ENCODE results near the gene CCHCR1. TPM values are rescaled to one million over a fixed set of nuclear protein-coding genes. Genes with fewer than 3 reads are reported as not detected.
A peak's percentile ranks its signal among the peaks of the same experiment; 100 is the strongest.

Gene CCHCR1
- total RNA-seq, 1 donor from 2014 or later: 12.3 TPM

DNA sequence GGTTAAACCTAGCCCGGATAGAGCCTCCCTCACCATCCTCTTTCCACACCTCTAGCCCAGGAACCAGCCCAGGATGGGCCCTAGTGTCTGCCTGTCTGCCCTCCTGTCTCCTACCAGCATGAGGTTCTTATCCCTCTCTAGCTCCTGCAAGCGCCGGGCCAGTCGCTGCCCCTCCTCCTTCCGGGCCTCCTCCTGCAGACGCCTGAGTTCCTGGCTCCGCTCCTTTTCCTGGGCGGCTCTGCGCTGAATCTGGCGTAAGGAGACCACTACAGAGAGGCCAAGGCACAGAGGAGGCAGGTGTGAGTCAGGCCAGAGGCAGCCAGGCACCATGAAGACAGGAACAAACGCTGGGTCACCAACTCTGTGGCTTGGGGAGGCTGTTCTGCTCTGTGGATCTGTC, 14.5 kb downstream of the CCHCR1 start:
- DNase-seq (ENCODE audit: missing footprints): peak; percentile 74
- intact Hi-C loops (cut with DNase I): no loop called here
- ATAC-seq: peak; percentile 81

DNA sequence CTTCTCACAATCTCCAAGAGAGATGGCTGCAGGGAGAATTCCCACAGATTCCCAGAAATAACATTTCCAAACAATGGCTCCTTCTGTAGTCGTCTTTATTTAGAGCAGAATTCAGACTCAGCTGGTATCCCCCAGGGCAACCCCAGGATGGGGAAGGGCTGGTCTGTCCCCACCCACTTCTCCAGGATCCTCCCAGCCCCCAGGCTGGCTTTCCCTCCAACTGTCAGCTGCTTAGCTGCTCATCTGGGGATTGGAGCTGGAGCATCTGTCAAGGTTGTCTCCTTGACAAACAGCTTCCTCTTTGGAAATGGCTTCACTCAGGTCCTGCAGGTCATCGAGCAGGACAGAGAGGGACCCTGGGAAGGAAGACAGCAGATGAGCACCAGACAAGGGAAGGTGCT, 15.2 kb downstream of the CCHCR1 start:
- ATAC-seq: peak; percentile 70
- intact Hi-C loops (cut with DNase I): no loop called here
- no peak for DNase-seq (ENCODE audit: missing footprints)

DNA sequence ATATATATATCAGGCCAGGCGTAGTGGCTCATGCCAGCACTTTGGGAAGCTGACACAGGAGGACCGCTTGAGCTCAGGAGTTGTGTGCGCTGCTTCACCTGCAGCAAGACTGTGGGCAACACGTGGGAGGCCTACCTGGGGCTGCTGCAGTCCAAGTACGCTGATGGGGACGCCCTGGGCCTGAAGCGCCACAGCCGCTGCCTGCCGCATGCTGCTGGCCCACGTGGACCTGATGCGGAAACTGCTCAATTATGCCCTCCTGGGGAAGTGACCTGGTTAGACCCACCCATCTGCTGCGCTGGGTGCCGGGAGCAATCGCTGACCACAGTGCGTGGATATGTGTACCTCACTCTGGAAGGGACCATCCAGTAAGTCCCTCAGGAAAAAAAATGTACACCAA, 17.0 kb downstream of the CCHCR1 start:
- intact Hi-C loops (cut with DNase I): no loop called here
- ATAC-seq: no peak
- no peak for DNase-seq (ENCODE audit: missing footprints)

DNA sequence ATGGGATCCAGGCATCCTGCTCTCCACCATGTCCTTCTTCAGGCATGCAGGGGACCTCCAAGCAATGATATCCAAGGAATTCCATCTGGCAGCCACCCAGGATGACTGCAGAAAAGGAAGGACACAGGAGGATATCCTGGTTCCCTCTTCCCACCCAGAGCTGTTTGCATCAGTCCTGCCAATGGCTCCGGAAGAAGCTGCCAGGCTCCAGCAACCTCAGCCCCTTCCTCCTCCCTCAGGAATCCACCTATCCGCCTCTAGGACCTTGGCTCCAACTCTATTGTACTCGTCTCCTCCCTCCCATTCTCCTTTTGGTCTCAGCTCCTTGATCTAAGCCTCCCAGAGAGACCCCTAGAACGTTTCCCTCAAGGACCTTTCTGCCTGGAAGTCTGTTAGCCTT, 18.0 kb downstream of the CCHCR1 start:
- ATAC-seq (no peak), DNase-seq (ENCODE audit: missing footprints) (no peak)
- intact Hi-C loops (cut with DNase I): no loop called here

DNA sequence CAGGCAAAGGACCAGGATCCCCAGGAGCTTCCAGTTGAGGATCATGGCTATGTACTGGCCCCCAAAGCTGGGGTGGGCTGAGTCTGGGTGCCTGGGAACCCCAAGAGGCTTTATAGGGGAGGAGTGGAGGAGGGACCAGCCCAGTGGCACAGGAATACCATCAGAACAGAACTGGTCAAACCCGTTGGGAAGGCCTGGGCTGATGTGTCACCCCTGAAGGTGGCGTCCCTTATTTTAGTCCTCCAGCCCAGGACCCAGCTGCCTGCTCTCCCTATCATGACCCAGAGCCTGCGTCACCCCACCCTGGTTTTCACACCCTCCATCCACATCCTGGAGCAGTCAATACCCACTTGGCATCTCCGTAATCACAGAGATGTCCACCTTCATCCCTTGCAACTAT, 18.6 kb downstream of the CCHCR1 start, which contains the start of gene PSORS1C2:
Gene PSORS1C2 (minus strand): TSS at position 85 of the 400 bp plus-strand sequence. CDS start 40 bp downstream, at position 45.
- ATAC-seq (no peak), DNase-seq (ENCODE audit: missing footprints) (no peak)
- intact Hi-C loops (cut with DNase I): no loop called here

DNA sequence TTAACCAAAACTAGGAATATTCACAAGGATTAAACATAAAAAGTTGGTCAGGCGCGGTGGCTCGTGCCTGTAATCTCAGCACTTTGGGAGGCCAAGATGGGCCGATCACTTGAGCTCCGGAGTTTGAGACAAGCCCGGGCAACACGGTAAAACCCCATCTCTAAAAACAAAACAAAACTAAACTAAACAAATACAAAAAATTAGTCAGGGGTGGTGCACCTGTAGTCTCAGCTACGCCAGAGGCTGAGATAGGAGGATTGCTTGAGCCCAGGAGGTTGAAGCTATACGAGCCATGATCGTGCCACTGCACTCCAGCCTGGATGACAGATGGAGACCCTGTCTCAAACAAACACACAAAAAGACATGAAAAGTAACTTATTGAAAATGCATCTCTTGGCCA, 21.9 kb downstream of the CCHCR1 start:
- intact Hi-C loops (cut with DNase I): no loop called here
- ATAC-seq (no peak), DNase-seq (ENCODE audit: missing footprints) (no peak)

DNA sequence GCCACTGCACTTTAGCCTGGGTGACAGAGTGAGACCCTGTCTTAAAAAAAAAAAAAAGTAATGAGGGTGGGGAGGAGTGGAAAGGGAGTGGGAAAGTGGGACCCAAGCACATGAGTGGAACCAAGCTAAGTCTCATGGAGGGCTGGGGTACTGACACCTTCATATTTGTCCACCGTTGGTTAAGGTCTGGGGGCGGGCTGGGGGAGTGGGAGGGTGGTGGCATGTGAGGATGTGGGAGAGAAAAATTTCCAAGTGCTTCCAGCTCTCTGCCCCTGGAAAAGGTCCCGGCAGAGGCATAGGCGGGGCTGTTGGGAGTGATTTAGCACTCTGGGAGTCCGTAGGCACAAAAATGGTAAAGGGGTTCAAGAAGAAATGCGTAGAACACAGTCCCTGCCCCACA, 24.8 kb downstream of the CCHCR1 start:
- ATAC-seq (no peak), DNase-seq (ENCODE audit: missing footprints) (no peak)
- intact Hi-C loops (cut with DNase I): no loop called here

DNA sequence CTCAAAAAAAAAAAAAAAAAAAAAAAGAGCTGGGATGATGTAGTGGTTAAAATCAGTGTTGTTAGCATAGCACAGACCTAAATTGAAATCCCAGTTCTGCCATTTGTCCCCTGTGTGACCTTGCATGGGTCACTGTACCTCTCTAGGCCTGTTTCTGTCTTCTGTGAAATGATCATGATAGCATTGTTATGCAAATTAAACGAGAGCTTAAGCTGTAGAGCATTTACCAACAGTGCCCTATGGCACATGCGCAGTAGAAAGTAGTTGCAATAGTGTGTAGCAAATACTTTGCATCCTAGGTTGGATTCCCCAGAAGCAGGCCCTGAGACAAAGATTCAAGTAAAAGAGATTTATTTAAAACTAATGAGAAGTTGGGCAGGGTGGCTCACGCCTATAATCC, 26.0 kb downstream of the CCHCR1 start:
- intact Hi-C loops (cut with DNase I): no loop called here
- no peak for DNase-seq (ENCODE audit: missing footprints)
- no peak for ATAC-seq

DNA sequence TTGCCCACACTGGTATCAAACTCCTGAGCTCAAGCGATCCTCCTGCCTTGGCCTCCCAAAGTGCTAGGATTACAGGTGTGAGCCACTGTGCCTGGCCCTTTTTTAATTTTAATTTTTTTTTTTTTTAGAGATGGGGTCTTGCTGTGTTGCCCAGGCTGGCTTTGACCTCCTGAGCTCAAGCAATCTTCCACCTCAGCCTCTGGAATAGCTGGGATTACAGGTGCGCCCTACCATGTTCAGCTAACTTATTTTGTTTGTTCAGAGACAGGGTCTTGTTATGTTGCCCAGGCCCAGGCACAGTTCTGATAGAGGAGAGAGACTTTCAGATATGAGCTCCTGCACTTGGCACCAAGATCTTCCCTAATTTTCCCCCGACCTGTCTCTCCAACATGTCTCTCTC, 26.9 kb downstream of the CCHCR1 start:
- ATAC-seq: no peak
- intact Hi-C loops (cut with DNase I): no loop called here
- DNase-seq (ENCODE audit: missing footprints): no peak

DNA sequence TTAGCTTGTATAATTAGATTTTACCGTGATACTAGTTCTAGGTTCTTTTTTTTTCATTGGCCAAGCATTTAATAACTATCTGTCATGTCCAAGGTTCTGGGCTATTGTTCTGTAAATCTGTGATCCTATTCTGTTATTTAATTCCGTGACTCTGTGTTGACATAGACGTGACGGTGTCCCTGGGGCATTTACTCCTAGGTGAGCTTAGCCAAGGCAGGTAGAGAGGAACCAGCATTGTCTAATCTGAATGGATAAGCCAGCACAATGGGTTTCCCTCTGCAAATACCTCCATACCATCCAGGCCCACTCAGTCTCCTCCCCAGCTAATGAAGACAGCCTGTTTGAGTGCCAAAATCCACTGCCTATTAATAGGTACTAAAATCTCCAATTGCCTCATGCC, 28.5 kb downstream of the CCHCR1 start:
- ATAC-seq (no peak), DNase-seq (ENCODE audit: missing footprints) (no peak)
- intact Hi-C loops (cut with DNase I): no loop called here

DNA sequence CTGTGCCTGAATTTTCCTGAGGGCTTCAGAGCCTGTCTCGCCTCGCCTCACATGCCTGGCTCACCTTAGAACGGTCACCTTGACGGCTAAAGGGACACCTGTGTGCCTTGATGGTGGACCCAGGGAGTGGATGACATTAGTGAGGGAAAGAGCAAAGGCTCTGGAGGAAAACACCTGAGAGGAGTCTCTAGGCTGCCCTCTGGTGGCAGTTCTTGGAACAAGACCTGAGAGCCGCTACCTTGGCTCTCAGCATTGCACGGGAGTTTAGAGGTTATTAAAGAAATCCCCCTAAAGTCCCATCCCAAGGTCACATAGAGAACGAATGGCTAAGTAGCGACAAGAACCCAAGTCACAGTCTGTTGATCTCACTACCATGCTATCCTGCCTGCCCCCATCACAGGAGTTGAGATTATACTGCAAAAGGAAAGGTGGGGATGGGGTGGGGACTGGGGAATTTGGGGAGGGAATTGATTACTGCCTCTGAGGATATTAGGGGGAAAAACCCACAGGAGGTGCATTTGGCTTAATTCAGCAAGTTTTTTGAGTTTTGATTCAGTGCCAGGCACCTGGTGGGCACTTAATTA, 29.4 kb downstream of the CCHCR1 start:
- ATAC-seq (no peak), DNase-seq (ENCODE audit: missing footprints) (peak; percentile 58)
- intact Hi-C loops (cut with DNase I): no loop called here

DNA sequence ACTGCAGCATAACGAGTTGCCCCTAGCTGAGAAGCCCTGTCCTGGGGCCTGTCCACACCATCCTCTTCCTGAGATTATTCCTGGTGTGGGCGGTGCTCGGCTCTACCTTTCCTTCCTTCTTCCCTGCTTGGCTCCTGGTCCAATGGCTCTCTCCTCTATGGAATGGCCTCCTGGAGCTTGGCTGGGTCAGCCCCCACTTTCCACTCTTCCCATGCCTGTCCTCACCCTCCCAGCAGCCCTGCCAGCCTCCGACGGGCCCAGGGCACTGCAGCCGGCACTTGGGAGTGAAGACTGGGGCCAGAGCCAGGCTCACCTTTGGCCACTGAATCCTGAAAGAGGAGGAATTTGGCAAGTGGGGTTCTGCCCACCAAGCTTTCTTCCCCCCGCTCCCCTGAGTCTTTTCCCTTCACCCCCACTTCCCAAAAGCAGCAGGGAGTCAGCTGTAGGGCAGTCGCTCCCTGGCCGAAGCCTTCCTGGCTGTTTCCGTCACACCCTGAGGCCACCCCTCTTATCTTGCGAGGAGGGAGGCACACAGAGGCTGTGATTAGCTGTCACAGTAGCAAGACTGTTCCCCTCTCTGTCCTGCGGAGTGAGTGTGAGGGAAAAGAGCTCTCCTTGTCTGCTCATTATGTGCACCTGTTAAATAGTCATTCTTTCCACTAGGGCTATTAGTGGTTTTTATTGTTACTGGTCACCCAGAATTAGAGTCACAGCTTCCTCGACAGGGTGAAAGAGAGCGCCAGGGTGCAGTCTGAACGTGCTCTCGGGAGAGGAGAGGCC, 31.0 kb downstream of the CCHCR1 start:
- ATAC-seq: peak; percentile 17
- intact Hi-C loops (cut with DNase I): no loop called here
- peak; percentile 61 for DNase-seq (ENCODE audit: missing footprints)

DNA sequence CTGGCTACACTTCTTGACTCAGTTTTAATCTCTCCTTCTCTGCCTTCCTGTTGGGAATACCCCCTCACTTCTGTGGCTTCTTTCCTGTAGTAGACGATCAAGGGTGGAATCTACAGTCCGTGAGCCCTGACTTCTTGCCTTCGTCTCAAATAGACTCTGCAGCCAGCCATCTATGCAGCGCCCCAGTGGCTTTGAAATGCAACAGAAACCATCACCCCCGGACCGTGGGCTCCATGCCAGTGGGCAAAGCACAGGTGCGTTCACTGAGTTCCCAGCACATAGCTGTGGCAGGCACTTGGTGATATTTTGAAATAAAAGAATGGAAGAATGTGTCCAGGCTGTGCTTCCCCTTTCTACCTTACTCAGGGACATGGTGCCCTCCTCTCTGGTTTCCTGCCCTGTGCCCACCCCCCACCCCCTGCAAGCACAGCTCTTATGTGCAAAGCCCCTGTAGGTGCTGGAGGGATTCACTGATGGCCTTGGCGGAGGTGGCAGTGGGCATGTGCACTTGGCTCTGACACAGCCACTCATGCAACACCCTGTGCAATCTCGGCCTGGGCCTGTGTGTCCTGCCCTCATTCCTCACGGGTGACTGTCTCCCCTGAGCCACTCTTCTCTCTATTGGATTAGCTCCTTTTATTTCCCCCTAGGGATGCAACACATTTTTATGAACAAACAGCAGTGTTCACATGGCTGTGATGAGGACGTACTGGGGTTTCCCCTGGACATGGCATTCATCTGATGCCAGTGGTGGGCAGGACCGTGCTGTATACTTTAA, 31.8 kb downstream of the CCHCR1 start:
- intact Hi-C loops (cut with DNase I): no loop called here
- no peak for DNase-seq (ENCODE audit: missing footprints)
- peak; percentile 45 for ATAC-seq

DNA sequence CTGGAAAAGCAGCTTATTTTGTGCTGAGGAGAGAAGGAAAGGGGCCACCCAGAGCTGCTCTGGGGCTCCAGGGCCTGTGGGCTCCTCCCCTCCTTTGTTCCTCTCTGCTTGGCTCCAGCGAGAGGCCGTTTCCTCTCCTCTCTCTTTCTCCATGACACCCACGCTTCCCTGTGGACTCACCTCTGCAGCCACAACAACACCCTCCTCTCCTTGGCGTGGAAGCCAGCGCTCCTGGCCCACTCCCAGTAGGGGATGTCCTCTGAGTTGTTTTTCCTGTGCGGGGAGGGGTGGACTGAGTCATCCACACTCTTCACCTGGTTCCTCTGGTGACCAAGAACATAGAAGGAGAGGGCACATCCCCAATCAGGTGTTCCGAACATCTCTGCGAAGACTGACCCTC, 32.4 kb downstream of the CCHCR1 start:
- ATAC-seq: peak; percentile 17
- intact Hi-C loops (cut with DNase I): no loop called here
- no peak for DNase-seq (ENCODE audit: missing footprints)

DNA sequence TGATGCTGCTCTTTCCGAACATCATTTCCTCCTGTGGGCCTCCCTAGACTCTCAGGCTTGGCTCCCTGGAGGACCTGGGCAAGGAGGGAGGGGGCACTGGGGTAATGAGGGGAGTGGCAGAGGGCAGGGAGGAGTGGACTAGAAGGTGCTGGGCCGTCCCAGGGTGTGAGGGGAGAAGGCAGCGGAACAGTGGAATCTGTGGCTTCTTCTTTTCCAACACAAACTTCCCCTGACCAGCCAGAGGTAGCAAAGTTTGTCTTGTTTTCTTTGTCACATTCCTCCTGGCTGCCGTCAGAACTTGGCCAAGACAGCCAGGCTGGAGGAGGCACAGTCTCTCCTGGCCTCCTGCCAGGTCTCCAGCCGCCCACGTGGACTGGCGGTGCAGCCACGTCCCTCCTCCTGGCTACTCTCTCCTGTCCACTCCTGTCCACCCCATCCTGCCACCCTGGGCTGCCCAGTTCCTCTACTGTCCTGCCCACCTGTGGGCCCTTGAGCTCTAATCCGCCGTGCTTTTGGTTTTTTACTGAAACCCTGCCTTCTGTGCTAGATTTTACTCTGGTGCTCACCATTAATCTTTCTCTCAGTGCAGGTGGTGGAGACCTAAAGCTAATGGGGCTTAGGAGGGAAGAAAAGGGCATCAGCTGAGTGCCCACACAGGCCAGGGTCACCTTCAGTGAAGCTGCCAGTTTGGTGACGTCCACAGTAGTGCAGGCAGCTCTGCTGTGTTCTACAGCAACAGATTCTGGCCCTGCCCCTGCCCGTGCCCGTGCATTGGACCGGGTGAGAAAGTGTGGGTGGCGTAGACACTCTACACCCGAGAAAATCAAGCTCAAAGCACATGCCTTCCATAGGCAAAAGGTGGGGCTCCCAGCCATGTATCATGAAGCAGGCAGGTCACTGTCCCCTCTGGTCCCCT, 34.6 kb downstream of the CCHCR1 start:
- intact Hi-C loops (cut with DNase I): no loop called here
- peak; percentile 78 for ATAC-seq

DNA sequence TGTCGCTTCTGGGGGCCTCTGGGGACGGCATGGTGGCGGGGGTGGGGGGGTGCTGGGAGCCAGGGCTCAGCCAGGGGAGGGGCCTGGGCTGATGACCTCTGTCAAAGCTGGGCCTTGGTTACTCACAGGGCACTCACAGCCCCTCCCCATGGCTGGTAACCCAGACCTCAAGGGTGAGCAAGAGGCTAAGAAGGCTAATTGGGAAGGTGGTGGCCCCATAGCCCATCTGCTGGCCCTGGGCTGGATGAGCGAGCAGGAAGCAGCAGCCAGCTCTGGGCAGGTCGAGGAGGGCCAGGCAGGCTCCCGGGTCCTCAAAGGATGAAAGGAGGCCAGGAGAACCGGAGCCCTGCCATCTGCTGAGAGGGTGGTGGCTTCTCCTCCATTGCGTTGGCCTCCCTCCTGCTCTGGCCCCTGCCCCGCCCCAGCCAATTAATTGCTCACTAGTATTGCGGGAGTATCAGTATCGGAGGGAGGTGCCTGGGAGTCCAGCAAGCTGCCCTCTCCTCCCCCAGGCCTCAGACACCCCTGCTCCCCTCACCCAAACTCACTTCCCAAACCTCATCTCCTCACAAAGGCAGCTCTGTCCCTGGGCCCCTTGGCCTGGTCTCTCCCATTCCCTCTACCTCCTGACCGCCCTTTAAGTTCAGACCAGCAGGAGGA, 36.3 kb downstream of the CCHCR1 start:
- no peak for DNase-seq (ENCODE audit: missing footprints)
- intact Hi-C loops (cut with DNase I): no loop called here

More for the DNA sequence above, 34.6 kb downstream of the CCHCR1 start:
- DNase-seq (ENCODE audit: missing footprints): no peak

DNA sequence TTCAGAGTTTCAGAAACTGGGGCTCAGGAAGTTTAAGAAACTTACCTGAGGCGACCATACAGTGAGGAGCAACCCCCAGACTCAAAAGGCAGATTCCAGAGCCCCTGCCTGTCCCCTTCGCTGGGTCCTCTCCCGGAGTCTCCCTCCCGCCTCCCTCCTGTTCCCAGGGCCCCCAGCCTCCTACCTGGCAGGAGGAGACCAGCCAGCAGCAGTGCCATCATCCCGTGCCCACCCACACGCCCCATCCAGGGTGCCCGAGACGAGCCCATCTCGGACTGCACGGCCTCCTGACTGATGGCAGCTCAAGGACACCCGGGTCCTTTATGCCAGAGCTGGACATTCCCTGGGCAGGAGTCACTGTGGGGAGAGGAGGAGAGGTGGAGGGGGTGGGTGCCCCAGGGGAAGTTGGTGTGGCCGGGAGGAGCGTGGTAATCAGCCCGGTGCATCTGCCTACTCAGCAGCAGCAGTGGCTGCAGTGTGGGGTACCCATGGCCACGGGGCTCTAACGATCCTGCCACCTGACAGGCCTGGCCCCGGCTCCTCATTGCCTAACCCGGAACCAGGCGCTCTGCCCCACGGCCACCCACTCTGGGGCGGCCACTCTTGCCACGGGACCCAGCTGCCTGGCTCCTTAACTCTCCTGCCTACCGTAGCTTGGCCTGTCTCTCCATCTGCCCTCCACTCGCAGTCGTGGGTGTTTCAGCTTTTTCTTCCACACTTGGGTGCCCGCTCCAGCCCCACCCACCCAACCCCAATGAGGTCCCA, 37.3 kb downstream of the CCHCR1 start, which contains the start of gene CDSN:
Gene CDSN (minus strand): TSS at position 296 of the 765 bp plus-strand sequence. CDS start 27 bp downstream, at position 269.
- DNase-seq (ENCODE audit: missing footprints) (peak; percentile 46), ATAC-seq (no peak)

More for the DNA sequence above, 36.3 kb downstream of the CCHCR1 start:
- no peak for ATAC-seq

More for the DNA sequence above, 37.3 kb downstream of the CCHCR1 start, which contains the start of gene CDSN:
- intact Hi-C loops (cut with DNase I): no loop called here

All from Right ventricle myocardium inferior (tissue), 1 donor.